Gastrocnemius medialis (tissue), 4 donors: Measurements from ENCODE around the gene SESTD1.

Source experiments
- POLR2A ChIP-seq, 2 donors: fragments of 450-650 bp; IDR thresholded peaks; one replicate each; pipeline ENCODE4 v1.6.1; 2017; ENCODE audit warnings: antibody characterized with exemption in 2 of 2, mild to moderate bottlenecking in 2 of 2, moderate library complexity in 2 of 2
- TF ChIP-seq, protein P1 (sequence below), 5 experiments: fragments of 450-650 bp in 3 of 5; fragments of 200-600 bp in 2 of 5; sonication (generic) in 2 of 5; IDR thresholded peaks in 4 of 5; conservative IDR thresholded peaks in 1 of 5; 1 replicate in 4 of 5; 2 replicates in 1 of 5; pipeline ENCODE4 v1.5.1; 2016 to 2019; ENCODE audit warnings: antibody characterized with exemption in 5 of 5, mild to moderate bottlenecking in 3 of 5, moderate library complexity in 3 of 5

GRCh38 chr2:179275253-179276012 lies 10.8 kb upstream of the SESTD1 start:
- TF ChIP-seq, protein P1, sequence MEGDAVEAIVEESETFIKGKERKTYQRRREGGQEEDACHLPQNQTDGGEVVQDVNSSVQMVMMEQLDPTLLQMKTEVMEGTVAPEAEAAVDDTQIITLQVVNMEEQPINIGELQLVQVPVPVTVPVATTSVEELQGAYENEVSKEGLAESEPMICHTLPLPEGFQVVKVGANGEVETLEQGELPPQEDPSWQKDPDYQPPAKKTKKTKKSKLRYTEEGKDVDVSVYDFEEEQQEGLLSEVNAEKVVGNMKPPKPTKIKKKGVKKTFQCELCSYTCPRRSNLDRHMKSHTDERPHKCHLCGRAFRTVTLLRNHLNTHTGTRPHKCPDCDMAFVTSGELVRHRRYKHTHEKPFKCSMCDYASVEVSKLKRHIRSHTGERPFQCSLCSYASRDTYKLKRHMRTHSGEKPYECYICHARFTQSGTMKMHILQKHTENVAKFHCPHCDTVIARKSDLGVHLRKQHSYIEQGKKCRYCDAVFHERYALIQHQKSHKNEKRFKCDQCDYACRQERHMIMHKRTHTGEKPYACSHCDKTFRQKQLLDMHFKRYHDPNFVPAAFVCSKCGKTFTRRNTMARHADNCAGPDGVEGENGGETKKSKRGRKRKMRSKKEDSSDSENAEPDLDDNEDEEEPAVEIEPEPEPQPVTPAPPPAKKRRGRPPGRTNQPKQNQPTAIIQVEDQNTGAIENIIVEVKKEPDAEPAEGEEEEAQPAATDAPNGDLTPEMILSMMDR (IDR thresholded peaks at IDR 0.05 in 4 of 5, conservative IDR thresholded peaks at IDR 0.05 in 1 of 5) = no peak
- no peak for TF ChIP-seq POLR2A (IDR thresholded peaks at IDR 0.05)
